GM12878 (cell line): Measurements from ENCODE around the gene TNFSF9. TPM values are rescaled to one million over a fixed set of nuclear protein-coding genes. Genes with fewer than 3 reads are reported as not detected.

Experiments used
- ATAC-seq: fragments of 200-7000 bp; cut with Tn5 transposase; 3 replicates; pipeline ENCODE4 v1.9.1; 2020; ENCODE audit warnings: mild to moderate bottlenecking, moderate library complexity
- BruUV-seq: library from RNA; stranded (reverse); fragments of 400-500 nt; replicated peaks from 2 replicates; lab custom pipeline; 2021; lab: Mats Ljungman, UMichigan
- CTCF ChIA-PET: fragments of 300-600 bp; sonication (Branson Sonifier 250); formaldehyde crosslinking; extraction: SDS; loops from one replicate; lab custom pipeline; 2021; ENCODE audit warnings: inconsistent platforms; lab: Yijun Ruan, JAX
- POLR2A ChIA-PET: fragments of 350-600 bp; formaldehyde crosslinking; extraction: SDS; loops from one replicate; lab custom pipeline; 2021; ENCODE audit warnings: inconsistent platforms; lab: Charles Lee
- RAD21 ChIA-PET: fragments of 300-600 bp; sonication (Branson Sonifier 250); formaldehyde crosslinking; loops from one replicate; lab custom pipeline; 2023; ENCODE audit warnings: antibody characterized with exemption; ENCODE audit not compliant: unreplicated experiment; lab: Charles Lee
- SMC1A ChIA-PET: fragments of 300-600 bp; sonication (Branson Sonifier 250); formaldehyde crosslinking; loops from one replicate; lab custom pipeline; 2023; ENCODE audit not compliant: unreplicated experiment, uncharacterized antibody; lab: Charles Lee
- DNase-seq: peaks from one replicate; pipeline ENCODE4 v3.0.0-alpha.2; 2011; ENCODE audit warnings: low read depth, low spot score
- FAIRE-seq: peaks from 3 replicates; lab custom pipeline; 2011; peaks lifted over from hg19 to GRCh38; lab: Jason Lieb, UNC
- H2AFZ ChIP-seq: 2 replicates; pipeline ENCODE4 v1.6.0; 2011; ENCODE audit warnings: low read depth, low read length, control low read depth; ENCODE audit not compliant: control insufficient read depth
- H3K27ac ChIP-seq: 2 replicates; pipeline ENCODE4 v1.5.1; 2011; ENCODE audit warnings: control low read depth; ENCODE audit not compliant: control insufficient read depth, insufficient read depth
- H3K27me3 ChIP-seq, 2 experiments: replicated peaks in 1 of 2; 2 replicates each; pipeline versions ENCODE4 v1.6.0 to v1.6.1; 2011; ENCODE audit warnings: low read length in 1 of 2; ENCODE audit not compliant: control insufficient read depth in 2 of 2, insufficient read depth in 2 of 2
- H3K36me3 ChIP-seq, 2 experiments: 2 replicates each; pipeline ENCODE4 v1.5.1; 2011; ENCODE audit warnings: low read length in 1 of 2; ENCODE audit not compliant: control insufficient read depth in 2 of 2, insufficient read depth in 2 of 2
- H3K4me1 ChIP-seq: 2 replicates; pipeline ENCODE4 v1.6.1; 2011; ENCODE audit warnings: mild to moderate bottlenecking, low read length, moderate library complexity, mixed read lengths; ENCODE audit not compliant: control insufficient read depth, insufficient read depth
- H3K4me2 ChIP-seq: 2 replicates; pipeline ENCODE4 v1.6.0; 2011; ENCODE audit warnings: control low read depth; ENCODE audit not compliant: control insufficient read depth, insufficient read depth
- H3K4me3 ChIP-seq: fragments of 200-600 bp; sonication (generic); 2 replicates; pipeline ENCODE4 v1.5.1; 2016
- H3K79me2 ChIP-seq: 2 replicates; pipeline ENCODE4 v1.6.0; 2011; ENCODE audit warnings: low read length; ENCODE audit not compliant: control insufficient read depth, insufficient read depth
- H3K9ac ChIP-seq: 2 replicates; pipeline ENCODE4 v1.8.0; 2011; ENCODE audit warnings: low read length, control low read depth, mixed read lengths; ENCODE audit not compliant: control insufficient read depth, insufficient read depth
- H3K9me3 ChIP-seq: replicated peaks from 3 replicates; pipeline ENCODE4 v1.5.1; 2011; ENCODE audit warnings: mild to moderate bottlenecking, low read length; ENCODE audit not compliant: control insufficient read depth, insufficient read depth
- H4K20me1 ChIP-seq: 2 replicates; pipeline ENCODE4 v1.6.0; 2011; ENCODE audit not compliant: control insufficient read depth, insufficient read depth
- NBN ChIP-seq: fragments of 450-650 bp; IDR thresholded peaks from 2 replicates; pipeline ENCODE4 v1.6.1; 2016
- RAD51 ChIP-seq: fragments of 450-650 bp; IDR thresholded peaks from 2 replicates; pipeline ENCODE4 v1.6.1; 2016; ENCODE audit warnings: moderate library complexity, mild to moderate bottlenecking, inconsistent platforms
- TARDBP ChIP-seq: IDR thresholded peaks from 2 replicates; pipeline ENCODE4 v1.6.1; 2016; ENCODE audit warnings: borderline replicate concordance
- TCF7 ChIP-seq: IDR thresholded peaks from 2 replicates; pipeline ENCODE4 v1.6.1; 2014; ENCODE audit warnings: antibody characterized with exemption, borderline replicate concordance
- YBX1 ChIP-seq: fragments of 450-650 bp; IDR thresholded peaks from 2 replicates; pipeline ENCODE4 v1.6.1; 2016; ENCODE audit warnings: antibody characterized with exemption
- ZBTB40 ChIP-seq: fragments of 450-650 bp; IDR thresholded peaks from 2 replicates; pipeline ENCODE4 v1.6.1; 2016; ENCODE audit warnings: mild to moderate bottlenecking, moderate library complexity, borderline replicate concordance
- WGBS: methylation state at CpG from one replicate; pipeline ENCODE4 v1.1.6; 2016; ENCODE audit warnings: low lambda C conversion rate; ENCODE audit not compliant: insufficient replicate concordance, insufficient coverage; ENCODE audit errors: missing lambda C conversion rate; 5-methylcytosine and 5-hydroxymethylcytosine counted together
- in situ Hi-C: fragments of 300-500 bp; cut with MboI; formaldehyde crosslinking; loops from 9 replicates; pipeline ENCODE4 v1.14.3; 2018; ENCODE audit warnings: mixed read lengths
- intact Hi-C: fragments of 100-400 bp; cut with micrococcal nuclease; formaldehyde crosslinking; loops from one replicate; pipeline ENCODE4 v1.14.2; 2022; ENCODE audit not compliant: unreplicated experiment
- polyA plus RNA-seq, 11 experiments: library from polyadenylated mRNA; depleted of rRNA in 4 of 11; unstranded in 6 of 11; stranded (reverse) in 5 of 11; fragments of >200 nt; fragmentation: Nextera tagmentation in 4 of 11; fragmentation: Illumina TruSeq in 1 of 11; extraction: Ambion mirVana in 4 of 11; extraction: Trizol in 1 of 11; gene quantifications; 1 replicate in 1 of 11; 2 replicates in 10 of 11; pipeline versions ENCODE4 v1.2.1 to v1.2.3, GENCODE V29; 2011 to 2016; ENCODE audit warnings: inconsistent platforms in 2 of 11, missing spikeins in 2 of 11, low read depth in 1 of 11
- total RNA-seq, 4 experiments: library from RNA; depleted of rRNA in 3 of 4; stranded (reverse); fragments of >200 nt in 3 of 4; fragmentation: Illumina TruSeq in 1 of 4; extraction: Trizol in 1 of 4; gene quantifications; 2 replicates each; pipeline versions ENCODE4 v1.2.1 to v1.2.3, GENCODE V29; 2013 to 2021
- TF ChIP-seq, protein P1 (sequence below): IDR thresholded peaks from 2 replicates; pipeline ENCODE4 v1.6.1; 2012; ENCODE audit warnings: improper control_type of control experiment, low read depth, low read length; ENCODE audit not compliant: insufficient replicate concordance

Gene TNFSF9
- total and polyA plus RNA-seq, 10 of the 15 experiments (the other 5 are each of a cell fraction or from before 2014, with no cell fraction given): 6.2 to 75.3 (median 22.1) TPM

DNA sequence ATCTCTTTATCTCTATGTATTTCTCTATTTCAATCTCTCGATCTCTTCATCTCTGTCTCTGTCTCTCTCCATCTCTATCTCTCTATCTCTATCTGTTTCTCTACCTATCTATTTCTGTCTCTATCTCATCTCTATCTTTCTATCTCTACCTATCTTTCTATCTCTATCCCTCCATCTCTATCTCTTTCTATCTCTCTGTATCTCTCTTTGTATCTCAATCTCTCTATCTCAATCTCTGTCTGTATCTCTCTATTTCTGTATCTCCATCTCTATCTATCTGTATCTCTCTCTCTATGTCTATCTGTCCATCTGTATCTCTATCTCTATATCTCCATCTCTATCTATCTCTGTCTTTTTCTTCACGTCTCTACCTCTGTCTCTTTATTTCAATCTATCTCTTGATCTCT, 25.2 kb downstream of the TNFSF9 start:
- in situ Hi-C loops: no loop called here
- ChIA-PET RAD21 (interaction anchor here (1.1 to 2.5 kb wide), 9 partner anchors 18 to 307 kb away, joined by 3 to 10 read pairs (median 5); partner anchors contain the start of gene CD70), SMC1A (interaction anchor here (0.7 to 1.7 kb wide), 11 partner anchors 11 to 305 kb away, joined by 3 to 8 read pairs (median 4); no protein-coding TSS in a partner anchor), CTCF (interaction anchor here (0.6 to 1.7 kb wide), 4 partner anchors 20 to 77 kb away, joined by 3 to 4 read pairs (median 3); no protein-coding TSS in a partner anchor), POLR2A (interaction anchor here (0.5 to 1.9 kb wide), 7 partner anchors 13 to 167 kb away, joined by 3 to 10 read pairs (median 5); partner anchors contain the start of gene TNFSF9)
- Histone ChIP-seq H3K36me3 (no peaks in the 10 kb centered on the region), H3K79me2 (no peaks in the 10 kb centered on the region), H3K4me1 (peaks cover 42% of the 10 kb centered on the region), H2AFZ (peak overlapping the region; percentile 17; the same call in 1 of the 2 replicates), H3K4me2 (peak overlapping the region; percentile 79), H4K20me1 (no peaks in the 10 kb centered on the region), H3K27me3 (no peaks in the 10 kb centered on the region), H3K4me3 (peak overlapping the region; percentile 35), H3K9me3 (peaks cover 6% of the 10 kb centered on the region; the same call in 2 of the 3 replicates), H3K9ac (peak overlapping the region; percentile 58; the same call in 1 of the 2 replicates), H3K27ac (peak overlapping the region; percentile 85)
- ATAC-seq (no peak), FAIRE-seq (no peak), DNase-seq (no peak)
- BruUV-seq: TSS peak; percentile 92
- TF ChIP-seq TCF7 (no peak), NBN (peak; percentile 75), YBX1 (peak; percentile 94), TARDBP (no peak), ZBTB40 (no peak), RAD51 (0 out of 2 replicates have a peak, but pooled peaks have one; percentile 6)
- TF ChIP-seq, protein P1, sequence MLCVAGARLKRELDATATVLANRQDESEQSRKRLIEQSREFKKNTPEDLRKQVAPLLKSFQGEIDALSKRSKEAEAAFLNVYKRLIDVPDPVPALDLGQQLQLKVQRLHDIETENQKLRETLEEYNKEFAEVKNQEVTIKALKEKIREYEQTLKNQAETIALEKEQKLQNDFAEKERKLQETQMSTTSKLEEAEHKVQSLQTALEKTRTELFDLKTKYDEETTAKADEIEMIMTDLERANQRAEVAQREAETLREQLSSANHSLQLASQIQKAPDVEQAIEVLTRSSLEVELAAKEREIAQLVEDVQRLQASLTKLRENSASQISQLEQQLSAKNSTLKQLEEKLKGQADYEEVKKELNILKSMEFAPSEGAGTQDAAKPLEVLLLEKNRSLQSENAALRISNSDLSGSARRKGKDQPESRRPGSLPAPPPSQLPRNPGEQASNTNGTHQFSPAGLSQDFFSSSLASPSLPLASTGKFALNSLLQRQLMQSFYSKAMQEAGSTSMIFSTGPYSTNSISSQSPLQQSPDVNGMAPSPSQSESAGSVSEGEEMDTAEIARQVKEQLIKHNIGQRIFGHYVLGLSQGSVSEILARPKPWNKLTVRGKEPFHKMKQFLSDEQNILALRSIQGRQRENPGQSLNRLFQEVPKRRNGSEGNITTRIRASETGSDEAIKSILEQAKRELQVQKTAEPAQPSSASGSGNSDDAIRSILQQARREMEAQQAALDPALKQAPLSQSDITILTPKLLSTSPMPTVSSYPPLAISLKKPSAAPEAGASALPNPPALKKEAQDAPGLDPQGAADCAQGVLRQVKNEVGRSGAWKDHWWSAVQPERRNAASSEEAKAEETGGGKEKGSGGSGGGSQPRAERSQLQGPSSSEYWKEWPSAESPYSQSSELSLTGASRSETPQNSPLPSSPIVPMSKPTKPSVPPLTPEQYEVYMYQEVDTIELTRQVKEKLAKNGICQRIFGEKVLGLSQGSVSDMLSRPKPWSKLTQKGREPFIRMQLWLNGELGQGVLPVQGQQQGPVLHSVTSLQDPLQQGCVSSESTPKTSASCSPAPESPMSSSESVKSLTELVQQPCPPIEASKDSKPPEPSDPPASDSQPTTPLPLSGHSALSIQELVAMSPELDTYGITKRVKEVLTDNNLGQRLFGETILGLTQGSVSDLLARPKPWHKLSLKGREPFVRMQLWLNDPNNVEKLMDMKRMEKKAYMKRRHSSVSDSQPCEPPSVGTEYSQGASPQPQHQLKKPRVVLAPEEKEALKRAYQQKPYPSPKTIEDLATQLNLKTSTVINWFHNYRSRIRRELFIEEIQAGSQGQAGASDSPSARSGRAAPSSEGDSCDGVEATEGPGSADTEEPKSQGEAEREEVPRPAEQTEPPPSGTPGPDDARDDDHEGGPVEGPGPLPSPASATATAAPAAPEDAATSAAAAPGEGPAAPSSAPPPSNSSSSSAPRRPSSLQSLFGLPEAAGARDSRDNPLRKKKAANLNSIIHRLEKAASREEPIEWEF: peak; percentile 5
- 71% methylated on average over 2 of the region's 2 CpGs for WGBS
- intact Hi-C loops: no loop called here
